ENCODE measurements around the gene ACTMAP.
"Not testable (repeated sequence)": the region's sequence is repeated elsewhere in the genome, so short reads cannot be mapped to it uniquely, and the experiment has no call there.

ACTMAP gene

GRCh38 chr19:40739030-40739839 is 11.0 kb downstream of the ACTMAP start:
- no peak for TF ChIP-seq CTCF (IDR thresholded peaks at IDR 0.05; ENCODE audit: control insufficient read depth, extremely low read depth, insufficient read depth)
- no peak overlapping the region for H3K4me3 ChIP-seq (ENCODE audit: low read depth, low read length)
- DNase-seq (ENCODE audit: low read depth): no peak

GRCh38 chr19:40737102-40737644 is 13.1 kb downstream of the ACTMAP start:
- H3K4me3 ChIP-seq (ENCODE audit: low read depth, low read length): no peak overlapping the region
- no peak for DNase-seq (ENCODE audit: low read depth)
- TF ChIP-seq CTCF (IDR thresholded peaks at IDR 0.05; ENCODE audit: control insufficient read depth, extremely low read depth, insufficient read depth): no peak

- no peak for TF ChIP-seq CTCF (IDR thresholded peaks at IDR 0.05; ENCODE audit: control insufficient read depth, extremely low read depth, insufficient read depth)
- H3K4me3 ChIP-seq (ENCODE audit: low read depth, low read length): no peak overlapping the region
- no peak for DNase-seq (ENCODE audit: low read depth)
Observed at GRCh38 chr19:40736661-40737060, 13.6 kb downstream of the ACTMAP start.

- DNase-seq (ENCODE audit: low read depth): no peak
- TF ChIP-seq CTCF (IDR thresholded peaks at IDR 0.05; ENCODE audit: control insufficient read depth, extremely low read depth, insufficient read depth): no peak
Observed at GRCh38 chr19:40735013-40735771, 15.1 kb downstream of the ACTMAP start.

GRCh38 chr19:40733149-40733548 is 17.1 kb downstream of the ACTMAP start:
- DNase-seq (ENCODE audit: low read depth): no peak
- TF ChIP-seq CTCF (IDR thresholded peaks at IDR 0.05; ENCODE audit: control insufficient read depth, extremely low read depth, insufficient read depth): no peak
- H3K4me3 ChIP-seq (ENCODE audit: low read depth, low read length): no peak overlapping the region

More at GRCh38 chr19:40735013-40735771, 15.1 kb downstream of the ACTMAP start:
- no peak overlapping the region for H3K4me3 ChIP-seq (ENCODE audit: low read depth, low read length)

- not testable (repeated sequence) for H3K4me3 ChIP-seq (ENCODE audit: low read depth, low read length); DNase-seq (ENCODE audit: low read depth)
Observed at GRCh38 chr19:40732304-40732703, 18.0 kb downstream of the ACTMAP start.

- H3K4me3 ChIP-seq (ENCODE audit: low read depth, low read length); DNase-seq (ENCODE audit: low read depth): not testable (repeated sequence)
Observed at GRCh38 chr19:40730065-40730464, 20.2 kb downstream of the ACTMAP start.

All from LNCaP clone FGC (cell line).